Stimulated activated naive CD4-positive, alpha-beta T cell treated with Interleukin-2 at 50 U/mL for 16 hours (primary cell): ENCODE measurements around the gene HCRT.
"Not testable (repeated sequence)": the region's sequence is repeated elsewhere in the genome, so short reads cannot be mapped to it uniquely, and the experiment has no call there.

ENCODE experiments used
- DNase-seq: peaks from one replicate; lab custom pipeline; 2025; lab: John Stamatoyannopoulos, UW

HCRT gene

DNA sequence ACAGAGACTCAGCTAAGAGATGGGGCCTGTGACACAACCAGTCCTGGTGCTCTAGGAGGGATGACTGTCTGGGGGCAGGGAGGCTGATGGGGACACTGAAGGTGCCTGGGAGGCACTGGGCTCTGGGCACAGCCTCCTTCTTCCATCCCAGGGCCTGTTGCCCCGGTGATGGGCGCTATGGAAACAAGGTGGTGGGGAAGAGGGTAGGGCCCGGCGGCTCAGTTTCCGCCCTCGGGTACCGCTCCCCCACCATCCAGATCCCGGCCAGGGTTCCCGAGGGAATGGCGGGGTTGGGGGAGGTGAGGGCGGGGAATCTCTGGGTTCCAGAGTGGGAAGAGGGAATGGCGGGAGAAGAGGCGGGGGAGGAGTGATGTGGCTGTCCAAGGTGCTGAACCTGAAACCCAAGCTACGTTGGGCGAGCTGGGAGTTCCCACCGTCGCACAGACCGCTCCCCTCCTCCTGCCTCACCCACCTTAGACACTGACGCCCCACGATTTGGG is 5.3 kb downstream of the HCRT start:
- DNase-seq = peak; percentile 5

DNA sequence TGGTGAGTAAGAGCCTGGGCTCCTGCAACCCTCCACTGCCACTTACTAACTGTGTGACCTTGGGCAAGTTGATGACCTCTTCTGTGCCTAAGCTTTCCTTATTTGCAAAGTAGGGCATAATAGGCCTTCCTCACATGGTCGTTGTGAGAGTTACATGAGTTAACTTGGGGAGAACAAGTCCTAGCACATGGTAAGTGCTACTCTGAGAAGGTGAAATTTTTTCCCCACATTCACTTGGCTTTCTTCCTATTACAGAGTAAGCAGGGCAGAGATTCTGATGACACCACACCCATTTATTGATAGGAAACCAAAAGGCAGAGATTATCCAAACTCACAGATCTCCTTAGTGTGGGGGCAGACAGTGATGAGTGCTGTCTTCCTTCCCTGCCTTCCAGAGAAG is 5.9 kb downstream of the HCRT start:
- DNase-seq = no peak

DNA sequence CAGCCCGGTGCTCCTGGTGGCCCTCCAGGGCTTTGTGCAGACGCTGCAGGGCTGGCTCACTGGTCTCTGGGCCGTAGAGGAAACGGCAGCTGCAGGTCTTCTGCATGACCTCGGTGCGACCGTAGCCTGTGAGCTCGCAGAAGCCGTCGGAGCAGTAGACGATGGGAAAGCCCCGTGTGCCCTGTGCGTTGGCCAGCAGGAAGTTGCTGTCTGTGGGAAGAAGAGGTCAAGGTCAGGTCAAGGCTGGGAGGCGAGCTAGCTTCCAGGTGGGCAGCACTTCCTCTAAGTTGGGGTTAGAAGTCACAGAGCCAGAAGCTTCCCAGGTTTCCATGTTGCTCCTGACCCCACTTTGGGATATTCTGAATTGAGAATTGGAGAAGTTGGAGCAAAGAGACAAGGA is 6.4 kb downstream of the HCRT start:
- DNase-seq = peak; percentile 8

DNA sequence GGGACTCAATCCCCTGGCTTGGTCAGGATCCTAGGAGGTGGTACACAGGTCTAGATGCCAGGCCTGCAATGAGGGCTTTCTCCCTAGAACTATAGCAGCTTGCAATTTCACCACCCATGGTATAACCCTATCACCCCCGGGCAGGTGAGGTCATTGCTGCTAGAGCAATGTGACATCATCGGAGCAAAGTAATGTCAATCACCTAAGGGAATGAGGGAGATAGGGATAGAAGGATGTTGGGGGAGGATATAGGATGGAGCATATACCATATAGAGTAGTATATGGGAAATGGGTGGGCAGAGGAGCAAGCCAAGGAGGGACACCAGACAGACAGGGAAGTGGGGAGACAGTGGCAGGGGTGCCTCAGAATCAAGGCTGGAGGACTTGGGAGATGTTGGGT is 7.6 kb downstream of the HCRT start:
- DNase-seq = no peak

DNA sequence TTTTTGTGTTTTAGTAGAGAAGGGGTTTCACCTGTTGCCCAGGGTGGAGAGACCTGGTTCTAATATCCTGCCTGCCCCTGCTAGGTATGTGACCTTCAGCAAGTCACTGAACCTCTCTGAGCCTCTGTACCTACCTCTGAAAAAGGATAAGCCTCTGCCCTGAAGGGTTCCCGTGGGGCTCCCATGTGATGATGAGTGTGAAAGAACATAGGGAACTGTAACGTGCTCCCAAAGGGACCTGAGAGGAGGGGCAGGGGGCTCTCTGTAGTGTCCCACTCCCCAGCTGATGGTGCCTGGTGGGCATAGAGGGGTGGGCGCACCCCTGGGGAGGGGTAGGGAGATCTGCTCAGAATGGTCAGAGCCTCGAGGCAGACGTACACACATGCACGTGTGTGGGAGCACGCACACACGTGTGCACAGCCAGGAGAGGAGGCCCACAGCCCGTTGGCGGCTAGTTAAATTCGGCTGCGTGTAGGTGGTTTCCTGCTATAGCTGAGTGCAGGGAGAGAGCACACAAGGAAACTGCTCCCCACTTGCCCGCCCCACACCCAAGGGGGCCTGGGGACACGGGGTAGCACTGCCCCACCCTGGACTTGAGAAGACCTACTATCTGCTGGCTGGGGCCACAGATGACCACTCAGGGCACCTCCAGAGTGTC is 11.0 kb downstream of the HCRT start:
- DNase-seq = no peak

DNA sequence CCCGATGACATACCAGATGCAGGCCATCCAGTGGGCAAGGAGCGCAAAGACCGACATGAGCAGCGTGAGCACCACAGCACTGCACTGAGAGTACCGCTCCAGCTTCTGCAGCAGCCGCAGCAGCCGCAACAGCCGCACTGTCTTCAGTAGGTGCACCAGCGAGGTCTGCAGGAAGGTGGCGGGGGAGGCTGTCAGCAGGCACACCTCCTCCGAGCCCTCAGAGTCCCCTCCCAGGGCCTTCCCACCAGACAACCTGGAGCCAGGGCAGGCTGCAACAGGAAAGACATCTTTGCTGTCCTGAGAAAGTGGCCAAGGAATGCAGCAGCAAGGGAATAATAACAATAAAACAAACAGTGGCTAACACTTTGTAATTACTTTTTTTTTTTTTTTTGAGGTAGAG is 13.4 kb downstream of the HCRT start:
- no peak for DNase-seq

DNA sequence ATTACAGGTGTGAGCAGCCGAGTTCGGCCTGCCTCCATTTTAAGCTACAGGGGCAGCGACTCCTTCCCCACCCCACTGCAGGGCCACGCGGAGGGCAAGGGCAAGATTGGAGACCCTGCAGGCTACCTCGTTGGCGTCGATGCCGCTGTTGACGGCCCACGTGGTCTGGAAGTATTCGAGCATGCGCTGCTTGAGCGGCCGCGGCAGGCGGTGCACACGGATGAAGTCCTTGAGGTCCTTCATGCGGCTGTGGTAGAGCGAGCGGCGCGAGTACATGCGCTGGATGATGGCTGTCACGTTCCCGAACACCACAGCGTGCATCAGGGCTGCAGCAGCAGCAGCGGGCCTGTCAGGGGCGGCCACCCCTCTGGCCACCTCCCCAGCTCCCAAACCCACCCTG is 15.9 kb downstream of the HCRT start:
- DNase-seq = no peak

DNA sequence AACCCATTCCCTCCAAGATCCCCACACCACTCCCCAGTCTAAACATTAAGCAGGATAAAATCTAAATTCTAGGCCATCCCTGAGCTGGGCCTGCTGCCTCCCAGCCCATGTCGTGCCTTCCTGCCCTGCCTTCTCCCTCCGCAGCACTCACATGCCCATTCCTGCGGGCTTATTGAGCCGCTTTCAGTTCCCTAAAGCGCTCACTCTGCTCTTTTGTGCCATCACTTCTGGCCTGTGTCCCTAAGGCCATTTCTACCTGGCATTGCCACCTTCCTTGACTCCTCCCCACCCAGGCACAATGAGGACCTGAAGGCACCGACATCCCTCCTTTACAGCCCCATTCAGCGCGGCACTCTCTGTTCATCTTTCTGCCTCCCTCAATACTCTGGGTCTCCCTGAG is 17.4 kb downstream of the HCRT start:
- DNase-seq = no peak

DNA sequence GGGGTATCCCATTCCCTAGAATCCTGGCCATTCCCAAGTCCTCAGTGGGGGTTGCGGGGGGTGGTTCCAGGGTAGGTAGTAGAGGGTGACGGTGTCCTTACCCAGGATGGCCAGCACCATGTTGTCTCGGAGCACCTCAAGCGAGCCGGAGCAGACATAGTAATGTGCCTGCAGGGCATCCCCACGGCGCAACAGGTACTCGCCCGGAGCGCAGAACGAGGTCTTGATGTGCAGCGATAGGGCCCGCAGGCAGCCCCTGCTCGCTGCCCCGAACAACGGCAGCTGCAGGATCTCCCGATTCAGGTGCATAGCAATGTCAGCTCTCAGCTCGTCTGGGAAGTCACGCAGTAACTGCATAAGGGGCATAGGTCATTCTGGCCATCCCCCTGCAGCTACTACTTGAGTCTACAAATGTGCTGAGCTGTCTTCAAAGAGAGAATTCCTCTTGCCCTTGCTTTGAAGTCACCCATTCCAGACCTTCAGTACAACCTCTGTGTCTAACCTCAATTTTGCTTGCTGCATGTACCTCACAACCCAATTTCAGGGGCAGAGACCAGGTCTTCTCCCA is 19.0 kb downstream of the HCRT start:
- no peak for DNase-seq

DNA sequence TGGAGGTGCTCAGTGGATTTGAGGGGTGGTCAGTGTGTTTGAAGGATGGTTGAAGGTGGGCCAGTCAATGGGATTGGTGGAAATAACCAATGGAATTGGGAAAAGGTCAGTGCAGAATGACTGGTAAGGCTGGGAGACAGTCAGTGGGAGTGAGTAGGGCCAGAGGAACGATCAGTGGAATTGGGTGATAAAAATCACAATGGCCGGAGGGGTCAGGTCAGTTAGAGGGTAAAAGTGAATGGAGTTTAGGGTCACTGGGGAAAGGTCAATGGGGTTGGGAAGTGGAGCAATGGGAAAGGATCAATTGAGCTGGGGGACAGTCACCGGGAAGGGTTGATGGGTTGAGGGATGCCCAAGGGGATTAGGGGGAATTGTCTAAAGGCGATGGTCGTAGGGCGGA is 19.5 kb downstream of the HCRT start:
- no peak for DNase-seq

DNA sequence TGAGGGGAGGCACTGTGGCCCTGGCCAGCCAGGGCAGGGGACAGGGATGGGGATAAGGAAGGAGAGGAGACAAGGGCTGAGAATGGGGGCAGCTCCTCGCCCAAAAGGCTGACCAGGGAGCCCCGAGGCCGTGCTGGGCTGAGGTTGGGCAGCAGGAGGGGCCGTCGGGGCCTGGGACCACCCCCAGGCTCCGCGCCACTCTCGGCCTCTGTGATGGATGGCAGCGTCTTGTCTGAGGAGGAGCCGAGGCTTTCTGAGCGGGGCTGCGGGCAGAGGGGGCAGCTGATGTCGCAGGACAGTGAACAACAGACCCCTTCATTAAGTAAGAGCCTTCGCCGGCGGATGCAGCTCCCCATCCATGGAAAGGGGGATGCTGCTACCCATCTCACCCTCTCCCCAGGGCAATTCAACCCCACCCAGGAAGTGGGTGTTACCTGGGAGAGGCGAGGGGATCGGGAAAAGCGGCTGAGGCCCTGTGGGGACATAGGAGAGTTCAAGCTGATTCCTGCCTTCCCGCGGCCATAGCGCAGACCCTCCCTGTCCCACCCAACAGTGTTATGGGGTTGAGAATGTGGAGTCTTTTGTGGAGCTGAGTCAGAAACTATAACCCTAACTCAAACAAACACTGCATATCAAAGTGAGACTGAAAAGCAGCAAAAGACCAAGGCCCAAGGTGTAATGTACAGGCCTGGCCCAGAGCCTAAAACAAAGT is 21.4 kb downstream of the HCRT start:
- no peak for DNase-seq

DNA sequence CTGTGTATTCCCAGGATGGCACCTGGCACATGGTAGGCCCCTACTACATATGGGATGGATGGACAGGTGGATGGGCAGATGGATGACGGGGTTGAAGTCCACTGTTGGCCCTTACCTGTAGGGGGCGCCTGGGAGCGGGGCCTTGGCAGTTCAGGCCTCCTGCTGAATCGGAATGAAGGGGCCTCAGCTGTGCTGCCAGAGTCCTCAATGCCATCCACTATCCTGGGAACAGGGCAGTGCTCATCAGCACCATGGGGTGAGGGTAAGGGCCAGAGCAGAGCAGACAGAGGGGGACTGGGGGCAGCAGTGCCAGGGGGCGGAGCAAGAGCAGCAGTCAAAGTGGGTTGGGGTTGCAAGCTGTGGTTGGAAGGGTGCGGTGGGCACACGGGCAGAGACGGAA is 22.1 kb downstream of the HCRT start:
- peak; percentile 9 for DNase-seq

DNA sequence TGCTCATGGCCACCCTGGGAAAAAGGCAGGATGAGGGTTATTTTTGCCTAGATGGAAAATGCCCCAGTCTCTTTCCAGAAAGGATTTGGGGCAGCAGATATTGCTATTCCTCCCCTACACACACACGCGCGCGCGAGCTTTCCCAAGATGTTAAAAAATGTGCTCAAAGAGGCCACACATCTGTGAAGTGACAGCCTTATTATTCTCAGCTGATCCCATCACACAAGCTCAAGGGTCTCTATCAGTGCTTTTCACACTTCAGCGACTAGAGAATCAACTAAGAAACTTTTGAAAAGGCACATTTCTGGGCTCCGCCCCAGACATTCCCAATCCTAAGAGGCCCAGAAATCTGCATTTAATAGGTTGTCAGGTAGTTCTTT is 24.7 kb downstream of the HCRT start:
- no peak for DNase-seq

DNA sequence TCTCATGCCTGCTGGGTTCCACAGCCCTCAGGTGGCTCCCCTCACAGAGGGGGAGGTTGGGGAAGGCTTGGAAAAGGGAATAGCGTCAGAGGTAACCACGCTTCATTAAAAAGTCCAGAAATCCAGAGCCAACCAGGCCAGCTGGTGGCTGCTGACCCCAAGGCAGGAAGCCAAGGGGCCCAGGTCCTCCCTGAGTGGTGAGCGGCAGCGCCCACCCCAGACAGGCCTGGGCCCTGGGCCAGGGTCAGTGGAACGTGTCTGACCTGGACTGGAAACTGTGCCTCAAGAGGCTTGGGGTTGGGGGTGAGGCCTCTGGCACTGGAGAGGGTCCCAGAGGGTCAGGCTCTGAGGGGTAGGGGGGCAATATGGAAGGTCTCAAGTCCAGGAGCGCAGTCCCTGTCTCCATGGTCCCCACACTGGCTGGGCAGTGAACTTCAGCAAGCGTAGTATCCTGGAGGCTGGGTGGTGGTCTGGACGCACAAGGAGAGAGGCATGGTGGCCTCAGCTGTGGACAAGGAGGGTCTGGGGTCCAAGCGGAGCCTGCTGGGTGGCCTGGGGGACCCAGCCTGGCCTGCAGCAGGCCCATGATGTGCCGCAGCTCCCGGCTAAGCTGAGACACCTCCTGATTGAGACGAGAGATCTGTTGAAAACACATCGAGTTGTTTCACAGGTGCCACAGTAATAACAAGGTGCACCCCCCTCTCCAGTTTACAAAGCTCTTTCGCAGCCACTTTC is 25.3 kb downstream of the HCRT start:
- no peak for DNase-seq

DNA sequence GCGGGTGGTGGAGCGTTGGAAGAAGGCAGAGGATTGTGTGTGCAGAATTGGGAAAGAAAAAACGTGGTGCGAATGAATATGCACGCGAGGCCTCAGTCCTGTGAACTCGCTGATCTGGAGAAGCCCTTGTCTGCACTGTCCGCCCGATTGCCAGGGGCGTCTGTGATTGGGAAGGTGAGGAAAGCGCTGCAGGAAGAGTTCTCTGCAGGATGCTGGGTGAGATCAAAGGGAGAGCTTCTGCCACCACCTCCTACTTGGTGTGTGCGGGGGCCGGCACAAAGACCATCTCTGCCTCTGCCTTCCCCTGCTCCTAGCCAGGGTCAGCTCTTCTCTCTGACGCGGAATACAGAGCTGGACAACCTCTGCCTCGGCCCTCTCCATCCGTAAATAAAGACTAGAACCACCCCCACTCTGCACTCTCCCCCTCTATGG is 29.6 kb downstream of the HCRT start:
- no peak for DNase-seq

DNA sequence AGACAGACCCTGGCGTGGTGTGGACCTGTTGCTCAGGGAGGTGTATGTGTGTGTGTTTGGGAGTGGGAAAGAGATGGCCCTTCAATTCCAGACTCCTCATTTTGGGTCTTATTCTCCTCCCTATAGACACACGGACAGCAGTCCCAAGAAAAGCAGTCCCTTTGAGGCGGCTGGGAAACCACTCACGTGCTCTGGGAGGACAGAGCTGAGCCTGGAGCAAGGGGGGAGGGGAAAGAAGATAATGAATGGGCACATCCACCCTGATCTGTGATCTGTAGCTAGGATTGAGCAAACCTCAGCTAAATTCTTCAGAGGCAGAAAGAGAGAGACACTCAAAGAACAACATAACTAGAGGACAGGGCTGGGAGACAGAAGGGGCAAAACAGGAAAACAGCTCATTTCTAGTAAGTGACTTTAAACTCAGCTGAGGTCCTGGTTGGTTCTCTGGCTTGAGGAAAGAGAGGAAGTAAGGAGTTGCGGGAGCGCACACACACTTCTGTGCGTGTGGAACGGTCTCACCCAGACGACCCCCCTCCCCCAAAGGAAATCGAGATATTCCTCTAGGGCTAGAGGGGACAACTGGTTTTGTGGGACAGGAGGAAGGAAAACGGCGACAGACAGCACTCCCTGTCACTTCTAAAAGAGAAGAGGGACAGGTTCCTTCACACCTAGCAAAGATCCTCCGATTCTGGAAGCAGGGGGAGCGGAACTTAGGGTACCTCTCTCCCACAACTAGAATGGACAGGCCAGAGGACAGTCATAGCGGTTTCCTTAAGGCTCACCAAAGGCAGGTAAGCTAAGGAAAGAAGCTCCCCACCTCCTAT is 31.1 kb downstream of the HCRT start:
- no peak for DNase-seq

DNA sequence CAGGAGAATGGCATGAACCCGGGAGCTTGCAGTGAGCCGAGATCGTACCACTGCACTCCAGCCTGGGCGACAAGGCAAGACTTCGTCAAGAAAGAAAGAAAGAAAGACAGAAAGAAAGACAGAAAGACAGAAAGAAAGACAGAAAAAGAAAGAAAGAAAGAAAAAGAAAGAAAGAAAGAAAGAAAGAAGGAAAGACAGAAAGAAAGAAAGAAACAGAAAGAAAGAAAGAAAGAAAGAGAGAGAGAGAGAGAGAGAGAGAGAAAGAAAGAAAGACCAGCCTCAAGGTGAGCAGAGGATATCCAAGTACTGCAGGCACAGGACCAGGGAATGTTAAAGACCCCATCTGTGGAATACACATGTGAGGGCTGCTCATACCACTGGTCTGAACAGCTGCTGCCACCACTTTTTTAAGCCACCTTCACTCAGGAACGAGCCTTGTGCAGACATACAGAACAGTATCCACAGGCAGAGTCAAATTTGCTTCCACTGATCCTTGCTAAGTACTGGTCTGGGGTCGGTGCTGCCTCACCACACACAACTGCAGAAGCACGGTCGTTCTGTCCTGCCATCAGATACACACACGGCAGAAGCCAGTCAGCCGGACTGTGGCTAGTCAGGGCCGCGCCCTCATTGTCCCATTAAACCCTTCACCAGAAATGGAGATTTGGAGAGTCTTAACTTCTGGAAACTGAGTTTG is 38.2 kb downstream of the HCRT start:
- no peak for DNase-seq

DNA sequence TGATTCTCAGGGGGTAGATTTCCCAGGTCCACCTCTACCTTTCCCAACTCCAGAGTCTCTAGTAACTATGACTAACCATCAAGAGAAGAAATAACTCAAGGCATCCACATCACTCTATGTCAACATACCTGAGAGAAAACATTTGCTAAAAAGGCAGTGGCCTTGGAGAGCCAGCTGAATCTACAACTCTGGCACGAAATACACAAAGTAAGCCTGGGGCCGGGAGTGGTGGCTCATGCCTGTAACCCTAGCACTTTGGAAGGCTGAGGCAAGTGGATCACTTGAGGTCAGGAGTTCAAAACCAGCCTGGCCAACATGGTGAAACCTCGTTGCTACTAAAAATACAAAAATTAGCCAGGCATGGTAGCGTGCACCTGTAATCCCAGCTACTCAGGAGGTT is 42.1 kb downstream of the HCRT start:
- not testable (repeated sequence) for DNase-seq

DNA sequence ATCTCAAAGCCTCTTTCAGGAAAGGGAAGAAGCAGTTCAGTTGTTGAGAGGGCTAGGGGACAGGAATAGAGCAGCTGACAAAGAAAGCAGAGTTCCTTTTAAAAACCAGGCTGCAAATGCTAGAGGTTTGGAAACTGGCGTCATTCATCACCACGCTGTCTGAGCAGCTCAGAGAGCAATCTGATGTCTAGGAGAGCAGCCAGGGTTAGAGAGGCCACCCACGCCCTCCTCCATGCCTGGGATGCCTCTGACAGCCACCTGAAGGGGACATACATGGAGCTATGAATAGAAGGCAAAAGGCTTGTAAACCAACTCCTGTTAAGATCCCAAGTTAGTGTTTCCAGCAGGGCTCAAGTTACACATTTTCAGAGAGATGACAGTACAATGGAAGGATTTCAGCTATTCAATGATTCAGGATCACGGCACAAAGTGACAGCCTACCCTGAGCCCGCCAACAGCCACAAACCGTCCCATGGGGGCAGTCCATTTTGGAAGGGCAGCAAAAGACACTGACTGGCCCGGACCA is 42.8 kb downstream of the HCRT start:
- DNase-seq = no peak

DNA sequence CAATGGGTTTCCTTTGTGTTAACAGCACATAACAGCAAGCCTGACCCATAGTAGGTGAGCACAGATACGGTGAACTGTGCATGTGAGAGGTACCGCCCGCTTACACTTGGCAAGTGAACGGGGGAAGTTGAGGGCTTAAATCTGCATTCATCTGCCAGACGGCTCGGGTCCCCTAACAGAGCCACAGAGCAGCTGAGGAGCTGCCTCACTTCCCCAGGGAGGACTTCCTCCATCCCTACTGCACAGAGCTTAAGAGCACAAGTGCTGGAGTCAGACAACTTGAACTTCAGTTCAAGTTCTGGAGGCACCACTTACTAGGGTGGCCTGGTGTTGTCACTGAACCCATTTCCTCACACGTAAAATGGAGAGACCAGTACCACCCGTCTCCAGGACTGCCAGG is 43.9 kb downstream of the HCRT start:
- DNase-seq = no peak

DNA sequence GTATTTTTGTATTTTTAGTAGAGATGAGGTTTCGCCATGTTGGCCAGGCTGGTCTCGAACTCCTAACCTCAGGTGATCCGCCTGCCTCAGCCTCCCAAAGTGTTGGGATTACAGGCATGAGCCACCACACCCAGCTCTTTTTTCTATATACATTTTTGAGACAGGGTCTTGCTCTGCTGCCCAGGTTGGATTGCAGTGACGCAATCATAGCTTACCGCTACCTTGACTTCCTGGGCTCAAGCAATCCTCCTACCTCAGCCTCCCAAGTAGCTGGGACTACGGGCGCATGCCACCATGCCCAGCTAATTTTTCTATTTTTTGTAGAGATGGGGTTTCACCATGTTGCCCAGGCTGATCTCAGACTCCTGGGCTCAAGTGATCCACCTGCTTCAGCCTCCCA is 44.6 kb downstream of the HCRT start:
- not testable (repeated sequence) for DNase-seq
